Epithelial cell of esophagus (primary cell): ENCODE data around the gene NBPF3.

ENCODE experiments used
- DNase-seq: peaks from one replicate; pipeline ENCODE4 v3.0.0; 2010; ENCODE audit warnings: low read depth
- H3K4me3 ChIP-seq: 2 replicates; pipeline ENCODE4 v1.5.1; 2011; ENCODE audit warnings: mild to moderate bottlenecking, low read length, control low read depth
- CTCF ChIP-seq: IDR thresholded peaks from 2 replicates; pipeline ENCODE4 v1.5.1; 2011; ENCODE audit warnings: low read depth, mild to moderate bottlenecking, low read length, control low read depth, inconsistent platforms; ENCODE audit not compliant: insufficient read depth; ENCODE audit errors: missing control alignments

Gene NBPF3

GRCh38 chr1:21520899-21521716 is 81.2 kb downstream of the NBPF3 start:
- DNase-seq: peak; percentile 49
- no peak for TF ChIP-seq CTCF
- H3K4me3 ChIP-seq: no peak overlapping the region

DNA sequence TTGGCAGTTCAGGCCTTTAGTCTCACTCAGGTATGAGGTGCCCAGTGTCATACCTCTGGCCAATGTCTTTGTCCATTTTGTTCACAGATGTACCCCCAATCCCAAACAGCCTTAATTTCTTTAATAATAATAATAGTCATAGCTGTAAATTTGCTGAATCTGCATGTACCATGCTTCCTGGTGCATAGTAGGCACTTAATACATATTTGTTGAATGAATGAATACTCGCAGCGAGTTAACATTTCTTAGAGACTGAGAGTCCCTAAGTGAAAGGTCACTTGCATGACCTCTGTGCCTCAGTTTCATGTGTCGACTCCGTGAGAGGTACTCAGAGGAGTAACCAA is 81.8 kb downstream of the NBPF3 start:
- no peak for DNase-seq
- TF ChIP-seq CTCF: no peak
- no peak overlapping the region for H3K4me3 ChIP-seq

- no peak for DNase-seq
- no peak overlapping the region for H3K4me3 ChIP-seq
- no peak for TF ChIP-seq CTCF
Measured at GRCh38 chr1:21522525-21523038, 82.6 kb downstream of the NBPF3 start.

DNA sequence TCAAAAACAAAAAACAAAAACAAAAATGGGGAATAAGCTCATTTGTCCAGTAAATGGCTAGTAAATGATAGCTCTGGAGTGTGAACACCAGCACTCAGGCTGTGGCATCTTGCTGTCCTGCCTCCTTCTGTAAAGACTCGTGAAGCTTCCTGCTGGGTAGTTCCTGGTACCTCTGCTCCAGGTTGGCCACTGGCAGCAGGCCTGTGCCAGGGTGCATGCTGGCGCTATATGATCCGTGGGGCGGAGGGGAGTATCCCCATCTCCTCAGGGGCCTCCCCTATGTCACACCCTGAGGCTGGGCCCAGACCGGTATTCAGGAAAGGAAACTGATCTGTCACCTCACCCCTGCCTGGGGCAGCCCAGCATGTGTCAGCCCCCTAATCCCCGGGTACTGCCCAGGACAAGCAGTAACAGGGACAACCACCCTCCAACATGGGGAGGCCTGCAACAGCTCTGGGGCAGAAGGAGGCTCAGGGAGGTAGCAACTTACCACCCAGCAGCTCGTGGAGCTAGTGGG is 83.4 kb downstream of the NBPF3 start:
- peak; percentile 38 for DNase-seq
- no peak for TF ChIP-seq CTCF

GRCh38 chr1:21524220-21524619 is 84.3 kb downstream of the NBPF3 start:
- no peak overlapping the region for H3K4me3 ChIP-seq
- DNase-seq: no peak
- no peak for TF ChIP-seq CTCF

More for the DNA sequence above, 83.4 kb downstream of the NBPF3 start:
- no peak overlapping the region for H3K4me3 ChIP-seq

DNA sequence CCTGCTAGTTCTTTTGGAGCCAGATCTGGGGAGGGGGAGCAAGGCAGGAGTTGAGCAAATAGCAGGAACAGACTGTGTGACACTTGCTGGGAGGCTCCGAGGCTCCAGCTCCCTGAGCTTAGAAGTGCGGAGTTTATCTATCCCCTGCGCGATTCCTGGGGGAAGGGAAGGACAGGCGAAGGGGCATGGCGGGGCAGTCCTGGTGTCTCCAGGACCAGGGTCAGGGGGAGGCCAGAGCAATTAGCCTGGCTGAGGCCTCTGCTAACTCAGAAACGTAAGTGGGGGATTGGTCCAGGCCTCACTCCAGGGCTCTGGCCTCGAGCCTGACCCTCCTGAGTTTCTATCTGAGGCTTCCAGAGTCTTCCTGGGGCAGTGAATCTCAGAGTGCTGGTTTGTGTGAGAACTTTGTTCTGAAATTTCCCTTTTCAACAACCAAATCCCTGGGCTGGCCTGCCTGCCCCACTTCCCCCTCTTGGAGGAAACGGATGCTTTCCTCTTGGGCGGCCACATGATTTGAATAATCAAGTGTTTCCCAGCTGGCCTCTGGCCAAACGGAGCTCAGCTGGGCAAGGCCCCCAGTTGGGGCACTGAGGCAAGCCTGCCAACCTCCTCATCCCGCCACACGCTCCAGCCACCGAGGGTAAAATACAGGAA is 84.9 kb downstream of the NBPF3 start:
- no peak for TF ChIP-seq CTCF
- DNase-seq: no peak
- no peak overlapping the region for H3K4me3 ChIP-seq
